Karpas-422 (cell line): ENCODE measurements around the gene PNP. TPM values are rescaled to one million over a fixed set of nuclear protein-coding genes. Genes with fewer than 3 reads are reported as not detected.

ENCODE experiments used
- DNase-seq: peaks from one replicate; pipeline ENCODE4 v3.0.0-alpha.2; 2015
- H2AFZ ChIP-seq: fragments of 200-600 bp; sonication (generic); 2 replicates; pipeline ENCODE4 v1.6.1; 2014; ENCODE audit warnings: antibody characterized with exemption, low read length, mixed read lengths
- H3K27ac ChIP-seq: fragments of 200-600 bp; sonication (generic); 2 replicates; pipeline ENCODE4 v1.5.1; 2014; ENCODE audit warnings: mild to moderate bottlenecking, low read length, moderate library complexity
- H3K27me3 ChIP-seq: fragments of 200-600 bp; sonication (generic); 2 replicates; pipeline ENCODE4 v1.6.1; 2014; ENCODE audit warnings: low read length, mixed read lengths
- H3K36me3 ChIP-seq: fragments of 200-600 bp; sonication (generic); 2 replicates; pipeline ENCODE4 v1.6.1; 2014; ENCODE audit warnings: low read length, mixed read lengths; ENCODE audit not compliant: insufficient read depth
- H3K4me1 ChIP-seq: fragments of 200-600 bp; sonication (generic); 2 replicates; pipeline ENCODE4 v1.6.1; 2014; ENCODE audit warnings: mild to moderate bottlenecking, low read length, mixed read lengths
- H3K4me2 ChIP-seq: fragments of 200-600 bp; sonication (generic); 2 replicates; pipeline ENCODE4 v1.6.1; 2014; ENCODE audit warnings: low read length, low read depth, mild to moderate bottlenecking; ENCODE audit not compliant: poor library complexity, severe bottlenecking
- H3K4me3 ChIP-seq: fragments of 200-600 bp; sonication (generic); 2 replicates; pipeline ENCODE4 v1.5.1; 2014; ENCODE audit warnings: mild to moderate bottlenecking, antibody characterized with exemption, low read length, mixed read lengths
- H3K79me2 ChIP-seq: fragments of 200-600 bp; sonication (generic); 2 replicates; pipeline ENCODE4 v1.6.1; 2014; ENCODE audit warnings: mild to moderate bottlenecking, low read length, mixed read lengths
- H3K9ac ChIP-seq: fragments of 200-600 bp; sonication (generic); 2 replicates; pipeline ENCODE4 v1.6.0; 2014; ENCODE audit warnings: low read length
- H3K9me2 ChIP-seq: fragments of 200-600 bp; sonication (generic), shearing (Covaris generic); replicated peaks from 2 replicates; pipeline ENCODE4 v1.6.0; 2014; ENCODE audit warnings: mild to moderate bottlenecking, low read length, moderate library complexity; ENCODE audit not compliant: insufficient read depth
- H3K9me3 ChIP-seq: fragments of 300-700, 200-600 bp; sonication (generic); 2 replicates; pipeline ENCODE4 v1.6.1; 2014; ENCODE audit warnings: low read length, mixed read lengths
- H4K20me1 ChIP-seq: fragments of 200-600 bp; sonication (generic); 2 replicates; pipeline ENCODE4 v1.6.1; 2014; ENCODE audit warnings: mild to moderate bottlenecking, antibody characterized with exemption, low read length, low read depth; ENCODE audit not compliant: insufficient read depth
- total RNA-seq: library from RNA; depleted of rRNA; stranded (reverse); fragments of >200 nt; shearing (Covaris generic); gene quantifications from 2 replicates; pipeline ENCODE4 v1.2.3, GENCODE V29; 2014; ENCODE audit warnings: low replicate concordance

Gene PNP
- total RNA-seq, 1 experiment from 2014 or later: 138 TPM

DNA sequence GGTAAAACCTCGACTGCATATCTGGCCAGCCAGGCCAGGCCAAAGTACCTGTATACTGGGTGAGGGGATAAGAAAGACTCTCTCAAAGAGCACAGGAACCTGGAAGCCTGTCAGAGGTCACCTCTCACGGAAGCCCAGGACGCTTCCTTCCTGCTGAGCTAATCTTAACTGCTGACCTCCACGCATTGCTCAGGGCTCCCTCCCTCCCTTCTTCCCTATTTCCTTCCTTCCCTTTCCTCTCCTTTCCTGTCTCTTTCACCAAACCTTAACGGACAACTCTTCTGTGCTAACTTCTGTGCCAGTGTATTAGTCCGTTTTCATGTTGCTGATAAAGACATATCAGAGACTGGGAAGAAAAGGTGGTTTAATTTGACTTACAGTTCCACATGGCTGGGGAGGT lies 21.4 kb downstream of the PNP start:
- no peaks in the 10 kb centered on the region for H3K9me3 ChIP-seq
- no peak overlapping the region for H3K9ac ChIP-seq
- no peaks in the 10 kb centered on the region for H3K27me3 ChIP-seq
- H2AFZ ChIP-seq: no peak overlapping the region
- H3K4me2 ChIP-seq: no peak overlapping the region
- H3K4me3 ChIP-seq: no peak overlapping the region
- H4K20me1 ChIP-seq: no peaks in the 10 kb centered on the region
- no peaks in the 10 kb centered on the region for H3K36me3 ChIP-seq
- no peak overlapping the region for H3K27ac ChIP-seq
- H3K79me2 ChIP-seq: no peaks in the 10 kb centered on the region
- H3K9me2 ChIP-seq: no peaks in the 10 kb centered on the region
- no peak for DNase-seq
- peaks cover 11% of the 10 kb centered on the region for H3K4me1 ChIP-seq

DNA sequence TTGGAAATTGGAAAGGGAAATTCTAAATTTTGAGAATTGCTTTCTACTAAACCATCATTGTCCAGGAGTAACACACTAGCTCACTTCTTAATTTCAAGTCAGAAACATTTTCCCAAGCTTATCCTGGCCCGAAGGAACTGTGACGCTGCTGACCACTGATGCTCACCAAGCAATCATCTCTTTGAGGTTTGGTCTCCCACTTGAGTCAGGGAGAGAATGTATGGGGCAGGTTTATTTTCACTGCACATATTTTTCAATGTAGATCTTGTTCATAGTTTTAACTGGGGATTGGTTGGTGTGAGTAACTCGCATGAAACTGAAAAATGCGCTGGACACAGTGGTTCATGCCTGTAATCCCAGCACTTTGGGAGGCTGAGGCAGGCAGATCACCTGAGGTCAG lies 23.3 kb downstream of the PNP start:
- H4K20me1 ChIP-seq: no peaks in the 10 kb centered on the region
- no peaks in the 10 kb centered on the region for H3K27me3 ChIP-seq
- no peak overlapping the region for H3K27ac ChIP-seq
- H3K9me3 ChIP-seq: no peaks in the 10 kb centered on the region
- peaks cover 11% of the 10 kb centered on the region for H3K4me1 ChIP-seq
- no peak overlapping the region for H3K9ac ChIP-seq
- no peak overlapping the region for H3K4me2 ChIP-seq
- no peaks in the 10 kb centered on the region for H3K79me2 ChIP-seq
- DNase-seq: no peak
- no peak overlapping the region for H2AFZ ChIP-seq
- H3K9me2 ChIP-seq: no peaks in the 10 kb centered on the region
- H3K4me3 ChIP-seq: no peak overlapping the region
- no peaks in the 10 kb centered on the region for H3K36me3 ChIP-seq

DNA sequence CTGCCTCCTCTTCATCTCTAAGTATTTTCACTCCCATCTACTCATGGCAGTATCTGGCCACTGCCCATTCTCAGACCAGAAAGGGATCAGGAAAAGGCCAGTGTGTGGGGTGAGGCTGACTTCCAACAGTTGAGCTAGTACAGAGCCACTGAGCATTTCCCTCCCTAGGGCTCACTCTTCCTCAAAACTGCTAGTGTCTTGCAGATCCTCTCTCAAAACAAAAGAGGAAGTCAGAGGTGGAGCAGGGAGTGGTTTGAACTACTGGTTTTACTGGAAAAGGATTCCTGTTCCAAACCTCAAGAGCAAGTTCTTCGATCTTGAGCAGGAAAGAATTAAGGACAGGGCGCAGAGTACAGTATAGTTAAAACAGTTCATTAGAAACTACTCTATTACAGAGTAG lies 24.4 kb downstream of the PNP start:
- Histone ChIP-seq H2AFZ (no peak overlapping the region), H3K4me3 (no peak overlapping the region), H3K27me3 (no peaks in the 10 kb centered on the region), H3K9me3 (no peaks in the 10 kb centered on the region), H3K36me3 (no peaks in the 10 kb centered on the region), H3K4me1 (peaks cover 11% of the 10 kb centered on the region), H4K20me1 (no peaks in the 10 kb centered on the region), H3K4me2 (no peak overlapping the region), H3K79me2 (no peaks in the 10 kb centered on the region), H3K27ac (no peak overlapping the region), H3K9me2 (no peaks in the 10 kb centered on the region), H3K9ac (no peak overlapping the region)
- no peak for DNase-seq

DNA sequence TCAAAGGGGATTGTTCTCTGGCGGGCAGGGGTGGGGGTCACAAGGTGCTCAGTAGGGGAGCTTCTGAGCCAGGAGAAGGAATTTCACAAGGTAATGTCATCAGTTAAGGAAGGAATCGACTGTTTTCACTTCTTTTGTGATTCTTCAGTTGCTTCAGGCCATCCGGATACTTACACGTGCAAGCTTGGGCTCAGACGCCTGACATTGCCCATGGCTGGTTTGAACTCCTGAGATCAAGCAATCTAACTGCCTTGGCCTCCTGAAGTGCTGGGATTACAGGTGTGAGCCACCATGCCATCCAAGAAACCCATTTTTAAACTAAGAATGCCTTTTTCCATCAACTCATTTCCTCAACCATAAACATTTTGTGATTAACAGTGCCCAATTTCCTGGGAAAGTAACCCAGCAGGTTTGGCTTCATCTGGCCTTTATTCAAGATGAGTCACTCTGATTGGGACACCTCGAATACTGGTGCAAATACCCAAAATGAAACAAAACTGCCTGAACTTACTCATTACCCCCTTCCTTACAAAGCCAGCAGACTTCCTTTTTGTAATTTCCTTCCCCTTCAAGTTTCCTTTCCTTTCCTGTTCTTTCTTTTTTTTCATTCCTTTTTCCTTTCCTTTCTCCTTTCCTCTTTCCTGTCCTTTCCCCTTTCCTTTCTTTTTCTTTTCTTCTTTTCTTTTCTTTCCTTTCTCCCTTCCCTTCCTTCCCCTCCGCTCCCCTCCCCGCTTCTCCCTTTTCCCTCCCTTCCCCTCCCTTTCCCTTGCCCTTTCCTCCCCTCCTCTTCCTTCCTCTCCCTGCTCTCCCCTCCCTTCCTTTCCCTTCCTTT lies 25.9 kb downstream of the PNP start:
- no peaks in the 10 kb centered on the region for H3K36me3 ChIP-seq
- no peaks in the 10 kb centered on the region for H3K79me2 ChIP-seq
- no peaks in the 10 kb centered on the region for H3K9me2 ChIP-seq
- H2AFZ ChIP-seq: no peak overlapping the region
- no peak overlapping the region for H3K9ac ChIP-seq
- H3K4me1 ChIP-seq: no peaks in the 10 kb centered on the region; the same call in 1 of the 2 replicates
- no peaks in the 10 kb centered on the region for H4K20me1 ChIP-seq
- no peak overlapping the region for H3K4me2 ChIP-seq
- H3K4me3 ChIP-seq: no peak overlapping the region
- no peaks in the 10 kb centered on the region for H3K27me3 ChIP-seq
- H3K9me3 ChIP-seq: no peaks in the 10 kb centered on the region
- no peak overlapping the region for H3K27ac ChIP-seq
- no peak for DNase-seq

DNA sequence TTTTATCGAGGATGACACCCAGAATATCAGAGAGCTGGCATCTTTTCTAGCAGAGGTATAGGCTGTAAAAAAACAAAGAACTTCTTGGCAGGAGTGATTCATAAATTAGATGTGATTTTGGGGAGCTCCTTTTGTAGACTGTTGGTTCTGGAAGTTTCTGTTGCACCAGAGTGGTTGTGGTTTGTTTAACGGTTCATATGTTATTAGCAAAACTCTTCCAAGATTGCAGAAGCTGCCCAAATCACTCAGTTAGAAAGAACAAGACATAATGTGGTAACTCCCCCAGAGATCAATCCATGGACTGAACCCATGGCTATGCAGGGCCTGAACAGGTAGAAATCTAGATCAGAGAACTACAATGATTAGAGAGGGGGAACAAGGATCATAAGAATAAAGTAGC lies 29.4 kb downstream of the PNP start:
- Histone ChIP-seq H2AFZ (no peak overlapping the region), H3K4me3 (no peak overlapping the region), H3K36me3 (no peaks in the 10 kb centered on the region), H3K27me3 (no peaks in the 10 kb centered on the region), H3K9me2 (no peaks in the 10 kb centered on the region), H4K20me1 (no peaks in the 10 kb centered on the region), H3K9me3 (no peaks in the 10 kb centered on the region), H3K27ac (no peak overlapping the region), H3K4me2 (no peak overlapping the region), H3K4me1 (no peaks in the 10 kb centered on the region), H3K79me2 (no peaks in the 10 kb centered on the region), H3K9ac (no peak overlapping the region)
- DNase-seq: no peak

DNA sequence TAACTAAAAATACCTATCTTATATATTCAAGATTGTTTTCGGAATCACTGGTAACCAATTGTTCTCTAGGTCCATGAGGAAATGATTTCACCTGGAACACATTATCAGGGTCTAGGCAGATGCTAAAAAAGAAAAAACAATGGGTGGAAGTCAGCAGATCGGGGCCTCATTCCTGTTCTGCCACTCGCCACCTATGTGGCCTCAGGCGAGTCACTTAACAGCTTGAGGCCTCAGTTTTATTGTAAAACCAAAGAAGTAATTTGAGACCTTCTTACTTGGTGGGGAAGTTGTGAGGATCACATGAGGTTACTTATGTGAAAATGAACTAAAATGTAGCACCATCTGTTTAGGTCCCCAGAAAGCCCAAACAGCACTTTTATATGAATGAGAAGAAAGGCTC lies 29.9 kb downstream of the PNP start:
- H3K27ac ChIP-seq: no peak overlapping the region
- no peaks in the 10 kb centered on the region for H3K36me3 ChIP-seq
- no peaks in the 10 kb centered on the region for H3K4me1 ChIP-seq
- no peaks in the 10 kb centered on the region for H3K79me2 ChIP-seq
- no peak for DNase-seq
- no peak overlapping the region for H3K9ac ChIP-seq
- no peak overlapping the region for H3K4me2 ChIP-seq
- no peaks in the 10 kb centered on the region for H3K9me2 ChIP-seq
- H3K9me3 ChIP-seq: no peaks in the 10 kb centered on the region
- H2AFZ ChIP-seq: no peak overlapping the region
- H4K20me1 ChIP-seq: no peaks in the 10 kb centered on the region
- H3K4me3 ChIP-seq: no peak overlapping the region
- H3K27me3 ChIP-seq: no peaks in the 10 kb centered on the region

DNA sequence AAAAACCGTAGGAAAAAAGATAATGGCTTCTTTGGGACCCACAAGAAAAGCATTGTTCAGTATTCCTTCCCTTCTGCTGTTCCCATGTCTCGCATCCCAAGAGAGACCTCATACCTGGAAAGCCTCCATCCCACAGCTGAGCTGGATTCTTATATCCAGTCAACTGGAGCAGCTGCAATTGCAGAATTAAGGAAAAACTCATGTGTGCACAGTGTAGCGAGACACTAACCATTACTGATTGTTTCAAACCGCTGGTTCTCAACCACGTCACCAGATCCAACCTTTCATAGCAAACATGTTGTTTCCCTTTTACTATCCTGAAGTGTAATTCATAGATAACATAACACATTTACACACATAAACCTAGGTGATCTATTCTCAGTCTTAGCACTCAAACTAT lies 30.7 kb downstream of the PNP start:
- no peak overlapping the region for H3K9ac ChIP-seq
- H3K4me3 ChIP-seq: no peak overlapping the region
- no peaks in the 10 kb centered on the region for H3K9me3 ChIP-seq
- H3K79me2 ChIP-seq: no peaks in the 10 kb centered on the region
- DNase-seq: no peak
- H2AFZ ChIP-seq: no peak overlapping the region
- no peaks in the 10 kb centered on the region for H3K27me3 ChIP-seq
- H3K36me3 ChIP-seq: no peaks in the 10 kb centered on the region
- no peak overlapping the region for H3K27ac ChIP-seq
- H3K4me1 ChIP-seq: no peaks in the 10 kb centered on the region
- no peaks in the 10 kb centered on the region for H4K20me1 ChIP-seq
- H3K4me2 ChIP-seq: no peak overlapping the region
- H3K9me2 ChIP-seq: no peaks in the 10 kb centered on the region

DNA sequence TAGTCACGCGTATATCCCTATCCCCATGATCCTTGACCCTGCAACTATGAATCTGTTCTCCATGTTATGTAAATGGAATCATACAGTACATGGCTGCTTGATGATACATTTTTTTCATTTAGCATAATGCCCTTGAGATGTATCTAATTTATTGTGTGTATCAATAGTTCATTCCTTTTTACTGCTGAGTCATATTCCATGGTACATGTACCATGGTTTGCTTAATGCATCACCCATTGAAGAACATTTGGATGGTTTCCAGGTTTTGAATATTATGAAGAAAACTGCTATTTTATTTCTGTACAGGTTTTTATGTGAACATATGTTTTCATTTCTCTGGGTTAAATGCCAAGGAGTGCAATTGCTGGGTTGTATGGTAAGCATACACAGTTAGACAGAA lies 32.1 kb downstream of the PNP start:
- Histone ChIP-seq H3K27me3 (no peaks in the 10 kb centered on the region), H3K9me2 (no peaks in the 10 kb centered on the region), H3K27ac (no peak overlapping the region), H4K20me1 (no peaks in the 10 kb centered on the region), H3K4me2 (no peak overlapping the region), H3K4me1 (no peaks in the 10 kb centered on the region), H2AFZ (no peak overlapping the region), H3K79me2 (no peaks in the 10 kb centered on the region), H3K9ac (no peak overlapping the region), H3K4me3 (no peak overlapping the region), H3K36me3 (no peaks in the 10 kb centered on the region), H3K9me3 (no peaks in the 10 kb centered on the region)
- no peak for DNase-seq
